ENCODE data around the gene LACTBL1.

The LACTBL1 gene

DNA sequence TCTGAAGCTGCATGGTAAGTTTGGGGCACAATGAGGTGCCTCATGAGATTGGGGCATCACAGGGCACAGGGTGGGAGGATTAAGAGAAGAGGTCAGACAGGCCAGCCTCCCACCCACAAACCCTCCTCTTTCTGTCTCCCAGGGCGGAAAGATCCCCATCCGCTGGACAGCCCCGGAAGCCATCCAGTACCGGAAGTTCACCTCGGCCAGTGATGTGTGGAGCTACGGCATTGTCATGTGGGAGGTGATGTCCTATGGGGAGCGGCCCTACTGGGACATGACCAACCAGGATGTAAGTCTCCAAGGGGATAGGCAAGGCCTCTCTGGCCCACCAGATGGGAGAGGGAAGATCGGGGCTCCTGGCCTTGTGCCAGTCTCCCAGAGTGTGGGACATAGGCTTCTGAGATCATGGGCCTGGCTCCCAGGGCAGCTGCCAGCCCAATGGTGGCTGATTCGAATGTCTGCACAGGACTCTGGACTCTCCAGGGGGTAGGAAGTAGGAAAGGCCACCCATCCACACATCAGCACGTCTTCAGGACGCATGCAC lies 63.7 kb downstream of the LACTBL1 start:
- no peak for DNase-seq

DNA sequence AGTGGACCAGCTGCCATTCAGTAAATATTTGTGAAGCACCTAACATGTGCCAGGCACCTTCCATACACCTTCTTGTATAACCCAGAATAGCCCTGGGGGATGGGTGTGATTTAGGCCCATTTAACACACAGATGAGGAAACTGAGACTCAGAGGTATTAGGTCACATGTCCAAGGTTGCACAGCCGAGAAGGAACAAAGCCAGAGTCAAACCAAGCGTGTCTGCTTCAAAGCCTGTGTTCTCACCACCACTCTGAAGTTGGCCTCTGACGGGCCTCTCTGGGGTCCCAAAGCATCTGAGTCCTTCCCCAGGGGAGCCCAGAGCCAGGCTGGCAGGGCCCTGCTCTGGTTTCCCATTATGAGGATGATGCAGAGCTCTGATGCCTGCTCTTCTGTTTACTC lies 65.1 kb downstream of the LACTBL1 start:
- no peak for DNase-seq

DNA sequence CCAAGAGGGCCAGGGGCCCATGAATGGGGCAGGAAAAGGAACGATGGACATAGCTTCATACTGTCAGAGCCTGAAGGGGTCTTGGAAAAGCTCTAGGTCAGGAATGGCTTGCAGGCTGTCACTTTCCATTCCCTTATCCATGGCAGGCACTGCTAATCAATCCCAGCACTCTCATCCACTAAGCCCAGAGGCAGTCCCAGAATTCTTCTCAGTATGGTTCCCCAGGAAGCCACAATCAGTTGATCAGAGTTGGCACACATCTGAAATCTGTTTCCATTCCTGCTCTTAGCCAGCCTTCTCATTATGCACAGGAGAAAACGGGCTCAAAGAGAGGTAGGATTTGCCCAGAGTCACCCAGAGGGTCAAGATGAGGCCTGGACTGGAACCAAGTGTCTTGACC lies 65.7 kb downstream of the LACTBL1 start:
- DNase-seq, result no peak

DNA sequence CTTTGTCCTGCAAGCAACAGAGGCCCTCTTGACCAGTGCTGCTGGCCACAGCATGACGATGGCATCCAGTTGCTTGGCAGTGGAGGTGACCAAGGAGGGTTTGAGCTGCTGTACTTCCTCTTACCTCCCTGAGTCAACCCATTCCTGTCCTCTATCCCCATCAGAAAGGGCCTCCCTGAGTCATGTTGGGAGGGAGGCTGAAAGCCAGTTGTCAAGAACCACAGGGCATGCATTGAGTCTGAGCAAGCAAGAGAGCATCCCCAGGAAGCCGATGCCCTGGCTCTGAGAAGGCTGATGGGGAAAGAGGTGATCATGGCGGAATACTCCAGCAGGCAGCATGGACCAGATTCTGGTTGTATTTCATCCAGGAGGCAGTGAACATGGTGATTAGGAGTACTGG lies 69.6 kb downstream of the LACTBL1 start:
- no peak for DNase-seq
